Adrenal gland (tissue), 12 donors: ENCODE data around the gene BTBD9. TPM values are rescaled to one million over a fixed set of nuclear protein-coding genes. Genes with fewer than 3 reads are reported as not detected.

Experiments used
- DNase-seq, 7 donors: peaks; one replicate each; pipeline ENCODE4 v3.0.0-alpha.2; 2019 to 2020
- H3K27ac ChIP-seq, 5 donors: fragments of 200-600 bp; sonication (generic) in 4 of 5; 1 replicate in 3 of 5; 2 replicates in 2 of 5; pipeline versions ENCODE4 v1.5.1 to v1.8.0; 2016 to 2020; ENCODE audit warnings: mild to moderate bottlenecking in 1 of 5
- H3K27me3 ChIP-seq: fragments of 200-600 bp; 2 replicates; pipeline ENCODE4 v1.8.0; 2021
- H3K36me3 ChIP-seq, 2 donors: fragments of 200-600 bp; replicated peaks in 1 of 2; 1 replicate in 1 of 2; 2 replicates in 1 of 2; pipeline versions ENCODE4 v1.5.1 to v1.8.0; 2018 to 2022
- H3K4me1 ChIP-seq, 2 donors: fragments of 200-600 bp; replicated peaks in 1 of 2; 1 replicate in 1 of 2; 2 replicates in 1 of 2; pipeline versions ENCODE4 v1.5.1 to v1.8.0; 2018 to 2021
- H3K4me3 ChIP-seq, 4 donors: fragments of 200-600 bp; sonication (generic) in 3 of 4; one replicate each; pipeline ENCODE4 v1.5.1; 2016 to 2018
- H3K9me3 ChIP-seq, 3 donors: fragments of 200-600 bp; sonication (generic) in 1 of 3; replicated peaks in 1 of 3; 1 replicate in 2 of 3; 2 replicates in 1 of 3; pipeline versions ENCODE4 v1.5.1 to v1.8.0; 2016 to 2021
- POLR2A ChIP-seq, 2 donors: fragments of 450-650 bp; IDR thresholded peaks; one replicate each; pipeline ENCODE4 v1.6.1; 2017; ENCODE audit warnings: antibody characterized with exemption in 2 of 2, mild to moderate bottlenecking in 2 of 2, moderate library complexity in 1 of 2
- WGBS, 4 donors: extraction: QIAGEN DNeasy Blood & Tissue Kit in 2 of 4; methylation state at CpG; one replicate each; pipeline versions ENCODE4 v1.1.5 to v1.1.7; 2013 to 2017; 5-methylcytosine and 5-hydroxymethylcytosine counted together
- intact Hi-C, 2 donors: fragments of 100-400 bp; cut with DNase I; formaldehyde crosslinking; loops; one replicate each; pipeline versions ENCODE4 v1.14.1 to v1.15.0; 2022 to 2023
- polyA plus RNA-seq, 3 donors: library from polyadenylated mRNA; stranded (reverse); fragments of 200-250 nt in 2 of 3; fragments of 350-450 nt in 1 of 3; fragmentation: Illumina TruSeq in 1 of 3; extraction: RNeasy Lipid Tissue Mini Kit (QIAGEN cat#74804) in 1 of 3; gene quantifications; one replicate each; pipeline ENCODE4 v1.2.3, GENCODE V29; 2013 to 2014
- total RNA-seq, 9 donors: library from RNA; depleted of rRNA in 4 of 9; stranded (reverse); fragments of >200 nt in 4 of 9; fragments of 120-200 nt in 1 of 9; fragmentation: NEBNext Ultra II Directional in 1 of 9; extraction: Animal tissue kit (Norgen Biotek cat#: 25700) in 1 of 9; gene quantifications; one replicate each; pipeline versions ENCODE4 v1.1.0 to v1.2.4, GENCODE V29; 2013 to 2023
- TF ChIP-seq, protein P1 (sequence below), 6 experiments: fragments of 450-650 bp in 4 of 6; fragments of 200-600 bp in 2 of 6; sonication (generic) in 1 of 6; IDR thresholded peaks; 1 replicate in 5 of 6; 2 replicates in 1 of 6; pipeline versions ENCODE4 v1.5.1 to v1.8.0; 2016 to 2021; ENCODE audit warnings: antibody characterized with exemption in 6 of 6, mild to moderate bottlenecking in 2 of 6, moderate library complexity in 1 of 6
- donor health status: healthy with polysubstance abuse.
- donor health status: Bipolar disorder and iron deficiency.
- donor health status: DM: yes; HTN: yes; CAD: no.
- donor health status: DM: no; HTN: no; CAD: no.
- donor health status: DM: no; HTN: no; CAD: no.
- donor health status: DM: yes; HTN: yes; CAD: no.

The BTBD9 gene
- total and polyA plus RNA-seq, 12 donors, result 2.4 to 29.6 (median 18.1) TPM

DNA sequence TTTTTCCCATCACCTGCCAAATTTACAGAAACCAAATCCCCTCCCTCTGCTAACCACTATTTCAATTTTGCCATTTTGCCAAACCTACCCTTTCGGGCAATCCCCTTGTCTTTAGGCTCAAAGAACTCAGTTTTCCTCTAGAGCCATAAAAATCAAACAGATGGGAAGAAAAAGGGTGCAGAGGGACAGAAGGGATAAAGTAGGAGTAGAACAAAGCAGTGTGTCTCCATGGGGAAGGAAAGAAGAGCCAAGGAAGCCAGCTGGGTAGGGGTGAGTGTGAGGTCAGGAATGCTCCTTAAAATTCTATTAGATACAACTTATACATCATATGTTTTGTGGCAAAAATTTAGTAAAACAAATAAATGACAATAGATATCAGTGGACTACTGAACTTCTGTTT lies 316.5 kb downstream of the BTBD9 start:
- Histone ChIP-seq H3K36me3 (no peaks in the 10 kb centered on the region), H3K27ac (no peak overlapping the region), H3K4me1 (peaks cover 0 to 9% of the 10 kb centered on the region in 2 donors), H3K9me3 (no peaks in the 10 kb centered on the region), H3K27me3 (no peaks in the 10 kb centered on the region), H3K4me3 (no peak overlapping the region)
- intact Hi-C loops, result no loop called here
- no peak for TF ChIP-seq POLR2A (IDR thresholded peaks at IDR 0.05)
- TF ChIP-seq, protein P1, sequence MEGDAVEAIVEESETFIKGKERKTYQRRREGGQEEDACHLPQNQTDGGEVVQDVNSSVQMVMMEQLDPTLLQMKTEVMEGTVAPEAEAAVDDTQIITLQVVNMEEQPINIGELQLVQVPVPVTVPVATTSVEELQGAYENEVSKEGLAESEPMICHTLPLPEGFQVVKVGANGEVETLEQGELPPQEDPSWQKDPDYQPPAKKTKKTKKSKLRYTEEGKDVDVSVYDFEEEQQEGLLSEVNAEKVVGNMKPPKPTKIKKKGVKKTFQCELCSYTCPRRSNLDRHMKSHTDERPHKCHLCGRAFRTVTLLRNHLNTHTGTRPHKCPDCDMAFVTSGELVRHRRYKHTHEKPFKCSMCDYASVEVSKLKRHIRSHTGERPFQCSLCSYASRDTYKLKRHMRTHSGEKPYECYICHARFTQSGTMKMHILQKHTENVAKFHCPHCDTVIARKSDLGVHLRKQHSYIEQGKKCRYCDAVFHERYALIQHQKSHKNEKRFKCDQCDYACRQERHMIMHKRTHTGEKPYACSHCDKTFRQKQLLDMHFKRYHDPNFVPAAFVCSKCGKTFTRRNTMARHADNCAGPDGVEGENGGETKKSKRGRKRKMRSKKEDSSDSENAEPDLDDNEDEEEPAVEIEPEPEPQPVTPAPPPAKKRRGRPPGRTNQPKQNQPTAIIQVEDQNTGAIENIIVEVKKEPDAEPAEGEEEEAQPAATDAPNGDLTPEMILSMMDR (IDR thresholded peaks at IDR 0.05), result no peak
- no peak for DNase-seq
- 93 to 100% (median 99%) methylated on average over 1 of the region's 1 CpG for WGBS, 4 donors

DNA sequence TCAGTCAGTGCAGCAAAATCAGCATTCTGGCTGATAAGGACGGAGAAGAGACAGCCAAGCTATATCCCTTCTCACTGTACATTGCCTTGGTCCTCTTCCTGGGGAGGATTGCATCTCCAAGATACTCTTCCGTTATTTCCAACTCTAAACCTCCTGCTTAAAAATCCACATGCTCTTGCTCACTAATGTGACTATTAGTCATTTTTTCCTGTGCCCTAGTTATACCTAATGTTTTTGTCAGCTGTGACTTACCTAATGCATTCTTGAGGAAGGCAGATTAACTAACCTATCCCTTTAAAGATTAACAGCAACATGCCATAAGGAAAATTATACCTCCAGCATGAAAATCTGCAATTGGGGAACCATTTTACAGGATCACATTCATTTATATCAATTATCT lies 317.6 kb downstream of the BTBD9 start:
- WGBS, 4 donors, result 86 to 96% (median 91%) methylated on average over 2 of the region's 2 CpGs
- no peak for DNase-seq
- intact Hi-C loops, result no loop called here
- no peak overlapping the region for H3K4me3 ChIP-seq
- no peaks in the 10 kb centered on the region for H3K27me3 ChIP-seq
- no peaks in the 10 kb centered on the region for H3K9me3 ChIP-seq
- no peak for TF ChIP-seq POLR2A (IDR thresholded peaks at IDR 0.05)
- TF ChIP-seq, protein P1 (IDR thresholded peaks at IDR 0.05), result no peak
- H3K27ac ChIP-seq, result no peak overlapping the region
- H3K36me3 ChIP-seq, result no peaks in the 10 kb centered on the region
- H3K4me1 ChIP-seq, result peaks cover 0 to 9% of the 10 kb centered on the region in 2 donors

DNA sequence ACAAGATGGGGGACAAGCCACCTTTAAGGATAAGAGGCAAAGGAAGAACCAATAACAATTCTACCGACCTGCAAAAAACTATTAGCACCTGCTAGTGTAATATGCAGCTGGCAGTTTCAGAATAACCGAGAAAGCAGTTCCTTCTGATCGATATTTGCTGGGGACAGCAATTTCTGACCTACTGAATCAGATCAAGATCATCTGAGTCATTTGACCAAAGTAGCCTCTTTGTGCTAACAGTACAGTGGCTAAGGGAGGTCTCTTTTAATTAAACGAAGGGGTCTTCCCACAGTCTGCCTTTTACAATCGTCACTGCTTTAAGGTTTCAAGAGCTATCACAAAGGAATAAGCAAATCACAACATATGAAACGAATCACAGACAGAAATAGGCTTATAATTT lies 318.9 kb downstream of the BTBD9 start:
- Histone ChIP-seq H3K36me3 (no peaks in the 10 kb centered on the region), H3K27me3 (no peaks in the 10 kb centered on the region), H3K4me3 (no peak overlapping the region), H3K9me3 (no peaks in the 10 kb centered on the region), H3K27ac (no peak overlapping the region), H3K4me1 (peaks cover 0 to 9% of the 10 kb centered on the region in 2 donors)
- DNase-seq, result no peak
- no peak for TF ChIP-seq POLR2A (IDR thresholded peaks at IDR 0.05)
- TF ChIP-seq, protein P1 (IDR thresholded peaks at IDR 0.05), result no peak
- intact Hi-C loops, result no loop called here
- WGBS, 4 donors, result 75 to 84% (median 81%) methylated on average over 6 of the region's 6 CpGs

DNA sequence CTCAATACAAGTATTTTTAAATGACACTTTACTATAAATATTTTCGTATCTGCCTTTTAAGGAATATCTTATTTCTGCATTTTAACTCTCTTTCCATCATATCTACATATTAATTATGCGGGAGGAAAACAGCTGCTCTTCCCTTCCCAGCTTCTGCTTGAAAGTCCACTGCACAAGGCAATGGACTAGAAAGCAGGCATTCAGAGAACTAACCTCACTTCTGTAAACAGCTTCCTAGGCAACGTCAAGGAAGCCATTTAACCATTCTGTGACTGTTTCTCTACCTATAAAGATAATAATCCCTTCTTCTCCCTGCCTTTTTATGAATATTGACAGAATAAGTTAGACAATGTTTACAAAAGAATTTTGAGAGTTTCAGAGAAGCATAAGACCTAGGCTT lies 319.4 kb downstream of the BTBD9 start:
- intact Hi-C loops, result no loop called here
- TF ChIP-seq, protein P1 (IDR thresholded peaks at IDR 0.05), result no peak
- no peak for TF ChIP-seq POLR2A (IDR thresholded peaks at IDR 0.05)
- Histone ChIP-seq H3K9me3 (no peaks in the 10 kb centered on the region), H3K36me3 (no peaks in the 10 kb centered on the region), H3K27ac (no peak overlapping the region), H3K27me3 (no peaks in the 10 kb centered on the region), H3K4me1 (peaks cover 0 to 9% of the 10 kb centered on the region in 2 donors), H3K4me3 (no peak overlapping the region)
- DNase-seq, result no peak
- WGBS, 4 donors, result 77 to 81% (median 79%) methylated on average over 3 of the region's 3 CpGs
